ENCODE measurements around the gene SRCAP. TPM values are rescaled to one million over a fixed set of nuclear protein-coding genes. Genes with fewer than 3 reads are reported as not detected.
A peak's percentile ranks its signal among the peaks of the same experiment; 100 is the strongest.

Gene SRCAP
- polyA plus RNA-seq, 1 experiment, result 4.4 TPM

- Histone ChIP-seq H3K4me3 (ENCODE audit: low read depth, low read length) (no peak overlapping the region), H3K27me3 (ENCODE audit: control insufficient read depth, insufficient read depth, low read length) (no peaks in the 10 kb centered on the region), H3K36me3 (ENCODE audit: control insufficient read depth, insufficient read depth, low read length) (peaks cover 13% of the 10 kb centered on the region)
- DNase-seq (ENCODE audit: low read depth), result no peak
- ChIA-PET CTCF (no interaction called here), POLR2A (no interaction called here)
- TF ChIP-seq, protein P1, sequence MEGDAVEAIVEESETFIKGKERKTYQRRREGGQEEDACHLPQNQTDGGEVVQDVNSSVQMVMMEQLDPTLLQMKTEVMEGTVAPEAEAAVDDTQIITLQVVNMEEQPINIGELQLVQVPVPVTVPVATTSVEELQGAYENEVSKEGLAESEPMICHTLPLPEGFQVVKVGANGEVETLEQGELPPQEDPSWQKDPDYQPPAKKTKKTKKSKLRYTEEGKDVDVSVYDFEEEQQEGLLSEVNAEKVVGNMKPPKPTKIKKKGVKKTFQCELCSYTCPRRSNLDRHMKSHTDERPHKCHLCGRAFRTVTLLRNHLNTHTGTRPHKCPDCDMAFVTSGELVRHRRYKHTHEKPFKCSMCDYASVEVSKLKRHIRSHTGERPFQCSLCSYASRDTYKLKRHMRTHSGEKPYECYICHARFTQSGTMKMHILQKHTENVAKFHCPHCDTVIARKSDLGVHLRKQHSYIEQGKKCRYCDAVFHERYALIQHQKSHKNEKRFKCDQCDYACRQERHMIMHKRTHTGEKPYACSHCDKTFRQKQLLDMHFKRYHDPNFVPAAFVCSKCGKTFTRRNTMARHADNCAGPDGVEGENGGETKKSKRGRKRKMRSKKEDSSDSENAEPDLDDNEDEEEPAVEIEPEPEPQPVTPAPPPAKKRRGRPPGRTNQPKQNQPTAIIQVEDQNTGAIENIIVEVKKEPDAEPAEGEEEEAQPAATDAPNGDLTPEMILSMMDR (IDR thresholded peaks at IDR 0.05; ENCODE audit: insufficient read depth, low read depth, low read length), result no peak
These were observed 44.7 kb downstream of the SRCAP start for GRCh38 chr16:30743716-30744115.

- ChIA-PET CTCF (no interaction called here), POLR2A (no interaction called here)
- TF ChIP-seq, protein P1 (IDR thresholded peaks at IDR 0.05; ENCODE audit: insufficient read depth, low read depth, low read length), result no peak
- Histone ChIP-seq H3K27me3 (ENCODE audit: control insufficient read depth, insufficient read depth, low read length) (no peaks in the 10 kb centered on the region), H3K4me3 (ENCODE audit: low read depth, low read length) (no peak overlapping the region), H3K36me3 (ENCODE audit: control insufficient read depth, insufficient read depth, low read length) (peaks cover 11% of the 10 kb centered on the region)
- DNase-seq (ENCODE audit: low read depth), result no peak
These were observed 45.2 kb downstream of the SRCAP start for GRCh38 chr16:30744183-30744582.

DNA sequence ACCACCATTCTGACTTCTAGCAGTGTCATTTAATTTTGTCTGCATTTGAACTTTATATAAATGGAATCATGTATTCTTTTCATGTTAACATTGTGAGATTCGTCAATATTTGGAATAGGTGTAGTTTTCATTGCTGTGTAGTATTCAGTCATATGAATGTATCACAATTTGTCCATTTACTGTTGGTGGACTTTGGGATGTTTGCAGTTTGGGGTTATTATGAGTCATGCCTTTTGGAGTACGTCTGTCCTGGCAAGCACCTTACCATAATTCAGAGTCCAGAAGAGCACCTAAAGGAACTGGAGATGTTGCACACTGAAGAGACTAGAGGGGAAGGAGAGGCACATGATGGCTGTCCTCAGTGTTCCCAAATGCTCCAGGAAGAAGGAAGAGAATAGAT lies 46.1 kb downstream of the SRCAP start:
- no peak for DNase-seq (ENCODE audit: low read depth)
- H3K36me3 ChIP-seq (ENCODE audit: control insufficient read depth, insufficient read depth, low read length), result peaks cover 7% of the 10 kb centered on the region
- TF ChIP-seq, protein P1 (IDR thresholded peaks at IDR 0.05; ENCODE audit: insufficient read depth, low read depth, low read length), result no peak
- CTCF ChIA-PET, result interaction anchor here (0.5 kb wide), 1 partner anchor 10 kb away, joined by 4 read pairs; no protein-coding TSS in a partner anchor
- no peaks in the 10 kb centered on the region for H3K27me3 ChIP-seq (ENCODE audit: control insufficient read depth, insufficient read depth, low read length)
- H3K4me3 ChIP-seq (ENCODE audit: low read depth, low read length), result no peak overlapping the region
- POLR2A ChIA-PET, result no interaction called here

- TF ChIP-seq, protein P1 (IDR thresholded peaks at IDR 0.05; ENCODE audit: insufficient read depth, low read depth, low read length), result no peak
- Histone ChIP-seq H3K4me3 (ENCODE audit: low read depth, low read length) (no peak overlapping the region), H3K36me3 (ENCODE audit: control insufficient read depth, insufficient read depth, low read length) (peaks cover 11% of the 10 kb centered on the region), H3K27me3 (ENCODE audit: control insufficient read depth, insufficient read depth, low read length) (no peaks in the 10 kb centered on the region)
- POLR2A ChIA-PET, result no interaction called here
- CTCF ChIA-PET, result interaction anchor here (1.8 kb wide), 1 partner anchor 13 kb away, joined by 3 read pairs; no protein-coding TSS in a partner anchor
- DNase-seq (ENCODE audit: low read depth), result no peak
These were observed 47.7 kb downstream of the SRCAP start for GRCh38 chr16:30746638-30747175.

DNA sequence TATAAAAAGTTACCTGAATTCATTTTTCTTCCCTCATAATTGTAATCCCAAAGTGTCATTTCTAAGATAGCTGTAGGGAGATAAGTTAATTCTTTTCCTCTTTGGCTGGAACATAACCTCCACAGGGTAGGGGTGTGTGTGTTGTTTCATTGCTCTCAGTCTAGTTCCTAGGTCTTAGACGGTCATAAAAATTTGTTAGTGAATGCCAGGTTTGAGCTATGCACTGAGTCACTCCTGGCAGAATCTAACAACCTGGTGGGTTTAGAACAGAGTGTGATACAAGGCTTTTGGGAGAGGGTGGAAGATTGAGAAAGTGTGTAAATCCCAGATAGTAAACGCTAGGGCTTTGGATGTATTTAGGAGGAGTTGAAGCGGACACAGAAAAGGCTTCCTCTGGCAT lies 48.4 kb downstream of the SRCAP start:
- peak overlapping the region; percentile 47; the same call in 1 of the 2 replicates for H3K4me3 ChIP-seq (ENCODE audit: low read depth, low read length)
- DNase-seq (ENCODE audit: low read depth), result peak; percentile 9
- TF ChIP-seq, protein P1 (IDR thresholded peaks at IDR 0.05; ENCODE audit: insufficient read depth, low read depth, low read length), result no peak
- H3K36me3 ChIP-seq (ENCODE audit: control insufficient read depth, insufficient read depth, low read length), result peaks cover 11% of the 10 kb centered on the region
- ChIA-PET CTCF (interaction anchor here (1.3 to 1.8 kb wide), 2 partner anchors 12 to 118 kb away, joined by 3 read pairs; no protein-coding TSS in a partner anchor), POLR2A (interaction anchor here (0.6 kb wide), 1 partner anchor 50 kb away, joined by 3 read pairs; no protein-coding TSS in a partner anchor)
- no peaks in the 10 kb centered on the region for H3K27me3 ChIP-seq (ENCODE audit: control insufficient read depth, insufficient read depth, low read length)
